ENCODE measurements around the gene ARMC5. TPM values are rescaled to one million over a fixed set of nuclear protein-coding genes. Genes with fewer than 3 reads are reported as not detected.

ARMC5 gene
- 1 to 10 TPM; 5.3 to 7.2 (median 6.9) TPM for total RNA-seq

GRCh38 chr16:31458844-31459686 is at the start of gene ARMC5:
Gene ARMC5 (plus strand): TSS chr16:31459501. CDS start chr16:31459525, 24 bp downstream.
- intact Hi-C loops (cut with DNase I; ENCODE audit: low total_unique reads): no loop called here
- TF ChIP-seq POLR2AphosphoS5 (IDR thresholded peaks at IDR 0.05): peak; percentile 95 to 96 (median 95)
- peak; percentile 42 for TF ChIP-seq POLR2A (IDR thresholded peaks at IDR 0.05)
- peak; percentile 17 to 36 (median 31) for TF ChIP-seq CTCF (IDR thresholded peaks at IDR 0.05)
- peaks cover 5 to 12% of the 10 kb centered on the region in 2 donors for H3K4me1 ChIP-seq

GRCh38 chr16:31410082-31410481 is 49.2 kb upstream of the ARMC5 start:
- Histone ChIP-seq H3K4me3 (no peak overlapping the region), H3K27me3 (no peaks in the 10 kb centered on the region), H3K9me3 (no peaks in the 10 kb centered on the region), H3K4me1 (no peaks in the 10 kb centered on the region), H3K36me3 (no peaks in the 10 kb centered on the region), H3K27ac (no peak overlapping the region)
- intact Hi-C loops (cut with DNase I; ENCODE audit: low total_unique reads): no loop called here
- DNase-seq (ENCODE audit: low spot score in 2 of 2): no peak
- TF ChIP-seq POLR2AphosphoS5 (IDR thresholded peaks at IDR 0.05) (no peak), CTCF (IDR thresholded peaks at IDR 0.05) (no peak), POLR2A (IDR thresholded peaks at IDR 0.05) (no peak)

More at GRCh38 chr16:31458844-31459686, at the start of gene ARMC5:
- peak; percentile 97 for DNase-seq (ENCODE audit: low spot score in 2 of 2)
- Histone ChIP-seq H3K36me3 (no peaks in the 10 kb centered on the region), H3K4me3 (peak within 1 kb of the TSS; percentile 81 to 88 (median 83)), H3K27ac (peak within 1 kb of the TSS; percentile 99 to 100), H3K27me3 (no peaks in the 10 kb centered on the region), H3K9me3 (no peaks in the 10 kb centered on the region)

- Histone ChIP-seq H3K27me3 (no peaks in the 10 kb centered on the region), H3K4me1 (no peaks in the 10 kb centered on the region), H3K27ac (no peak overlapping the region), H3K4me3 (no peak overlapping the region), H3K9me3 (no peaks in the 10 kb centered on the region), H3K36me3 (no peaks in the 10 kb centered on the region)
- intact Hi-C loops (cut with DNase I; ENCODE audit: low total_unique reads): no loop called here
- TF ChIP-seq CTCF (IDR thresholded peaks at IDR 0.05) (no peak), POLR2A (IDR thresholded peaks at IDR 0.05) (no peak), POLR2AphosphoS5 (IDR thresholded peaks at IDR 0.05) (no peak)
- DNase-seq (ENCODE audit: low spot score in 2 of 2): no peak
Observed at GRCh38 chr16:31411024-31411844, 48.1 kb upstream of the ARMC5 start.

- no peak for DNase-seq (ENCODE audit: low spot score in 2 of 2)
- TF ChIP-seq POLR2AphosphoS5 (IDR thresholded peaks at IDR 0.05) (no peak), CTCF (IDR thresholded peaks at IDR 0.05) (no peak), POLR2A (IDR thresholded peaks at IDR 0.05) (no peak)
Observed at GRCh38 chr16:31412750-31413149, 46.6 kb upstream of the ARMC5 start.

More at GRCh38 chr16:31412750-31413149, 46.6 kb upstream of the ARMC5 start:
- H3K9me3 ChIP-seq: no peaks in the 10 kb centered on the region
- no peaks in the 10 kb centered on the region for H3K4me1 ChIP-seq
- intact Hi-C loops (cut with DNase I; ENCODE audit: low total_unique reads): no loop called here
- no peak overlapping the region for H3K4me3 ChIP-seq
- H3K27me3 ChIP-seq: no peaks in the 10 kb centered on the region
- no peak overlapping the region for H3K27ac ChIP-seq
- no peaks in the 10 kb centered on the region for H3K36me3 ChIP-seq
